ENCODE data around the gene TAP2.

- no peak for TF ChIP-seq CTCF (IDR thresholded peaks at IDR 0.05 in 4 of 5, conservative IDR thresholded peaks at IDR 0.05 in 1 of 5)
- TF ChIP-seq POLR2A (IDR thresholded peaks at IDR 0.05) = no peak
Measured at GRCh38 chr6:32855467-32856174, 17.1 kb upstream of the TAP2 start.
